WTC11 (cell line): ENCODE measurements around the gene LBHD1. TPM values are rescaled to one million over a fixed set of nuclear protein-coding genes. Genes with fewer than 3 reads are reported as not detected.

ENCODE experiments used
- GABPB1 ChIP-seq: sonication (generic); formaldehyde crosslinking; IDR thresholded peaks from 2 replicates; pipeline ENCODE4 v1.8.1; 2023; ENCODE audit warnings: mild to moderate bottlenecking, missing genetic modification reagents
- NFATC4 ChIP-seq: fragments of 250-450 bp; sonication (Bioruptor Pico); IDR thresholded peaks from 2 replicates; pipeline ENCODE4 v1.9.0; 2021; ENCODE audit warnings: mild to moderate bottlenecking
- NFYB ChIP-seq: sonication (generic); formaldehyde crosslinking; conservative IDR thresholded peaks from 2 replicates; pipeline ENCODE4 v1.8.0; 2022; ENCODE audit warnings: low read depth, missing genetic modification reagents
- NR1H2 ChIP-seq: sonication (generic); formaldehyde crosslinking; IDR thresholded peaks from 2 replicates; pipeline ENCODE4 v1.9.0; 2021; ENCODE audit warnings: mild to moderate bottlenecking, moderate library complexity, missing genetic modification reagents
- PRRX2 ChIP-seq: fragments of 250-450 bp; sonication (Bioruptor Pico); IDR thresholded peaks from 2 replicates; pipeline ENCODE4 v1.8.0; 2021; ENCODE audit warnings: mild to moderate bottlenecking
- SMAD4 ChIP-seq: sonication (generic); formaldehyde crosslinking; IDR thresholded peaks from 2 replicates; pipeline ENCODE4 v1.8.0; 2022; ENCODE audit warnings: mild to moderate bottlenecking, missing genetic modification reagents
- SOX15 ChIP-seq: fragments of 250-450 bp; sonication (Bioruptor Pico); IDR thresholded peaks from 2 replicates; pipeline ENCODE4 v1.9.0; 2021; ENCODE audit warnings: mild to moderate bottlenecking
- SP1 ChIP-seq: sonication (generic); formaldehyde crosslinking; conservative IDR thresholded peaks from 2 replicates; pipeline ENCODE4 v1.8.1; 2022; ENCODE audit warnings: missing genetic modification reagents
- TEAD1 ChIP-seq: sonication (generic); formaldehyde crosslinking; IDR thresholded peaks from 2 replicates; pipeline ENCODE4 v1.8.0; 2022; ENCODE audit warnings: mild to moderate bottlenecking, missing genetic modification reagents
- TP53 ChIP-seq: sonication (generic); formaldehyde crosslinking; IDR thresholded peaks from 2 replicates; pipeline ENCODE4 v1.8.1; 2023; ENCODE audit warnings: mild to moderate bottlenecking, missing genetic modification reagents
- ZNF121 ChIP-seq: sonication (generic); formaldehyde crosslinking; IDR thresholded peaks from 2 replicates; pipeline ENCODE4 v1.8.0; 2023; ENCODE audit warnings: missing genetic modification reagents
- ZNF138 ChIP-seq: sonication (generic); formaldehyde crosslinking; conservative IDR thresholded peaks from 2 replicates; pipeline ENCODE4 v1.8.1; 2022; ENCODE audit warnings: mild to moderate bottlenecking, moderate library complexity, missing genetic modification reagents
- total RNA-seq: library from RNA; stranded (reverse); gene quantifications from 3 replicates; pipeline ENCODE4 v1.2.3, GENCODE V29; 2021
- TF ChIP-seq, protein P1 (sequence below): sonication (generic); formaldehyde crosslinking; IDR thresholded peaks from 2 replicates; pipeline ENCODE4 v1.8.0; 2022; ENCODE audit warnings: mild to moderate bottlenecking, missing genetic modification reagents
- TF ChIP-seq, protein P2 (sequence below): fragments of 200-600 bp; IDR thresholded peaks from 2 replicates; pipeline ENCODE4 v1.8.0; 2022; ENCODE audit warnings: antibody characterized with exemption
- TF ChIP-seq, protein P3 (sequence below): fragments of 250-450 bp; sonication (Bioruptor Pico); IDR thresholded peaks from 2 replicates; pipeline ENCODE4 v1.9.0; 2021; ENCODE audit warnings: moderate library complexity, mild to moderate bottlenecking, inconsistent platforms, borderline replicate concordance
- TF ChIP-seq, protein P4 (sequence below): fragments of 250-450 bp; sonication (Bioruptor Pico); IDR thresholded peaks from 2 replicates; pipeline ENCODE4 v2.1.2; 2022; ENCODE audit warnings: mild to moderate bottlenecking, moderate library complexity
- TF ChIP-seq, protein P5 (sequence below): sonication (generic); formaldehyde crosslinking; IDR thresholded peaks from 2 replicates; pipeline ENCODE4 v1.8.1; 2023; ENCODE audit warnings: mild to moderate bottlenecking, missing genetic modification reagents, moderate library complexity
- TF ChIP-seq, protein P6 (sequence below): sonication (generic); formaldehyde crosslinking; IDR thresholded peaks from 2 replicates; pipeline ENCODE4 v1.8.1; 2023; ENCODE audit warnings: mild to moderate bottlenecking, moderate library complexity, missing genetic modification reagents
- TF ChIP-seq, protein P7 (sequence below): fragments of 250-450 bp; sonication (Bioruptor Pico); IDR thresholded peaks from 2 replicates; pipeline ENCODE4 v1.9.0; 2021; ENCODE audit warnings: mild to moderate bottlenecking, borderline replicate concordance
- TF ChIP-seq, protein P8 (sequence below): sonication (generic); formaldehyde crosslinking; IDR thresholded peaks from 2 replicates; pipeline ENCODE4 v1.8.0; 2022; ENCODE audit warnings: missing genetic modification reagents
- TF ChIP-seq, protein P9 (sequence below): sonication (generic); formaldehyde crosslinking; IDR thresholded peaks from 2 replicates; pipeline ENCODE4 v1.8.1; 2022; ENCODE audit warnings: mild to moderate bottlenecking, moderate library complexity, missing genetic modification reagents
- TF ChIP-seq, protein P10 (sequence below): sonication (generic); formaldehyde crosslinking; IDR thresholded peaks from 2 replicates; pipeline ENCODE4 v1.8.0; 2022; ENCODE audit warnings: mild to moderate bottlenecking, missing genetic modification reagents

Gene LBHD1
- total RNA-seq, 1 experiment from 2014 or later = 4.2 TPM

DNA sequence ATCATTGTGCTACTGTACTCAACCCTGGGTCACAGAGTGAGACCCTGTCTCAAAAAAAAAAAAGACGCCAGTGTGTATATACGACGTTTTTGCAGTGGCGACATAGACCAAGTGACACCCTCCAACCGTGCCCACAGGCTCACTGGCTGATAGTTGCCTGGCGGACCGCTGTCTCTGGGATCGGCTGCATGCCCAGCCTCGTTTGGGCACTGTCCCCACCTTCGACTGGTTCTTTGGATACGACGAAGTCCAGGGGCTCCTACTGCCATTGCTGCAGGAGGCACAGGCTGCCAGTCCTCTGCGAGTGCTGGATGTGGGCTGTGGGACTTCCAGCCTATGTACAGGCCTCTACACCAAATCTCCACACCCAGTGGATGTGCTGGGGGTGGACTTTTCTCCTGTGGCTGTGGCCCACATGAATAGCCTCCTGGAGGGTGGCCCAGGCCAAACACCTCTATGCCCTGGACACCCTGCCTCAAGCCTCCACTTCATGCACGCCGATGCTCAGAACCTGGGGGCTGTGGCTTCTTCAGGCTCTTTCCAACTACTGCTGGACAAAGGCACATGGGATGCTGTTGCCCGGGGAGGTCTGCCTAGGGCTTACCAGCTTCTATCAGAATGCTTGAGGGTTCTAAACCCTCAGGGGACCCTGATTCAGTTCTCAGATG, 5.7 kb downstream of the LBHD1 start (continued):
- TF ChIP-seq, protein P1, sequence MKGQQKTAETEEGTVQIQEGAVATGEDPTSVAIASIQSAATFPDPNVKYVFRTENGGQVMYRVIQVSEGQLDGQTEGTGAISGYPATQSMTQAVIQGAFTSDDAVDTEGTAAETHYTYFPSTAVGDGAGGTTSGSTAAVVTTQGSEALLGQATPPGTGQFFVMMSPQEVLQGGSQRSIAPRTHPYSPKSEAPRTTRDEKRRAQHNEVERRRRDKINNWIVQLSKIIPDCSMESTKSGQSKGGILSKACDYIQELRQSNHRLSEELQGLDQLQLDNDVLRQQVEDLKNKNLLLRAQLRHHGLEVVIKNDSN (CRISPR knock-in tag) = no peak
- peak; percentile 19 for TF ChIP-seq NFATC4 (CRISPR knock-in tag)
- no peak for TF ChIP-seq TEAD1 (CRISPR knock-in tag)
- TF ChIP-seq, protein P2, sequence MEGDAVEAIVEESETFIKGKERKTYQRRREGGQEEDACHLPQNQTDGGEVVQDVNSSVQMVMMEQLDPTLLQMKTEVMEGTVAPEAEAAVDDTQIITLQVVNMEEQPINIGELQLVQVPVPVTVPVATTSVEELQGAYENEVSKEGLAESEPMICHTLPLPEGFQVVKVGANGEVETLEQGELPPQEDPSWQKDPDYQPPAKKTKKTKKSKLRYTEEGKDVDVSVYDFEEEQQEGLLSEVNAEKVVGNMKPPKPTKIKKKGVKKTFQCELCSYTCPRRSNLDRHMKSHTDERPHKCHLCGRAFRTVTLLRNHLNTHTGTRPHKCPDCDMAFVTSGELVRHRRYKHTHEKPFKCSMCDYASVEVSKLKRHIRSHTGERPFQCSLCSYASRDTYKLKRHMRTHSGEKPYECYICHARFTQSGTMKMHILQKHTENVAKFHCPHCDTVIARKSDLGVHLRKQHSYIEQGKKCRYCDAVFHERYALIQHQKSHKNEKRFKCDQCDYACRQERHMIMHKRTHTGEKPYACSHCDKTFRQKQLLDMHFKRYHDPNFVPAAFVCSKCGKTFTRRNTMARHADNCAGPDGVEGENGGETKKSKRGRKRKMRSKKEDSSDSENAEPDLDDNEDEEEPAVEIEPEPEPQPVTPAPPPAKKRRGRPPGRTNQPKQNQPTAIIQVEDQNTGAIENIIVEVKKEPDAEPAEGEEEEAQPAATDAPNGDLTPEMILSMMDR = no peak
- peak; percentile 56 for TF ChIP-seq PRRX2 (CRISPR knock-in tag)
- no peak for TF ChIP-seq NFYB
- no peak for TF ChIP-seq SMAD4 (CRISPR knock-in tag)
- TF ChIP-seq, protein P3, sequence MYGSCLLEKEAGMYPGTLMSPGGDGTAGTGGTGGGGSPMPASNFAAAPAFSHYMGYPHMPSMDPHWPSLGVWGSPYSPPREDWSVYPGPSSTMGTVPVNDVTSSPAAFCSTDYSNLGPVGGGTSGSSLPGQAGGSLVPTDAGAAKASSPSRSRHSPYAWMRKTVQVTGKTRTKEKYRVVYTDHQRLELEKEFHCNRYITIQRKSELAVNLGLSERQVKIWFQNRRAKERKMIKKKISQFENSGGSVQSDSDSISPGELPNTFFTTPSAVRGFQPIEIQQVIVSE (CRISPR knock-in tag) = no peak
- TF ChIP-seq, protein P4, sequence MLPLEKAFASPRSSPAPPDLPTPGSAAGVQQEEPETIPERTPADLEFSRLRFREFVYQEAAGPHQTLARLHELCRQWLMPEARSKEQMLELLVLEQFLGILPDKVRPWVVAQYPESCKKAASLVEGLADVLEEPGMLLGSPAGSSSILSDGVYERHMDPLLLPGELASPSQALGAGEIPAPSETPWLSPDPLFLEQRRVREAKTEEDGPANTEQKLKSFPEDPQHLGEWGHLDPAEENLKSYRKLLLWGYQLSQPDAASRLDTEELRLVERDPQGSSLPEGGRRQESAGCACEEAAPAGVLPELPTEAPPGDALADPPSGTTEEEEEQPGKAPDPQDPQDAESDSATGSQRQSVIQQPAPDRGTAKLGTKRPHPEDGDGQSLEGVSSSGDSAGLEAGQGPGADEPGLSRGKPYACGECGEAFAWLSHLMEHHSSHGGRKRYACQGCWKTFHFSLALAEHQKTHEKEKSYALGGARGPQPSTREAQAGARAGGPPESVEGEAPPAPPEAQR (CRISPR knock-in tag) = no peak
- TF ChIP-seq, protein P5, sequence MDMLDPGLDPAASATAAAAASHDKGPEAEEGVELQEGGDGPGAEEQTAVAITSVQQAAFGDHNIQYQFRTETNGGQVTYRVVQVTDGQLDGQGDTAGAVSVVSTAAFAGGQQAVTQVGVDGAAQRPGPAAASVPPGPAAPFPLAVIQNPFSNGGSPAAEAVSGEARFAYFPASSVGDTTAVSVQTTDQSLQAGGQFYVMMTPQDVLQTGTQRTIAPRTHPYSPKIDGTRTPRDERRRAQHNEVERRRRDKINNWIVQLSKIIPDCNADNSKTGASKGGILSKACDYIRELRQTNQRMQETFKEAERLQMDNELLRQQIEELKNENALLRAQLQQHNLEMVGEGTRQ (CRISPR knock-in tag) = no peak
- TF ChIP-seq, protein P6, sequence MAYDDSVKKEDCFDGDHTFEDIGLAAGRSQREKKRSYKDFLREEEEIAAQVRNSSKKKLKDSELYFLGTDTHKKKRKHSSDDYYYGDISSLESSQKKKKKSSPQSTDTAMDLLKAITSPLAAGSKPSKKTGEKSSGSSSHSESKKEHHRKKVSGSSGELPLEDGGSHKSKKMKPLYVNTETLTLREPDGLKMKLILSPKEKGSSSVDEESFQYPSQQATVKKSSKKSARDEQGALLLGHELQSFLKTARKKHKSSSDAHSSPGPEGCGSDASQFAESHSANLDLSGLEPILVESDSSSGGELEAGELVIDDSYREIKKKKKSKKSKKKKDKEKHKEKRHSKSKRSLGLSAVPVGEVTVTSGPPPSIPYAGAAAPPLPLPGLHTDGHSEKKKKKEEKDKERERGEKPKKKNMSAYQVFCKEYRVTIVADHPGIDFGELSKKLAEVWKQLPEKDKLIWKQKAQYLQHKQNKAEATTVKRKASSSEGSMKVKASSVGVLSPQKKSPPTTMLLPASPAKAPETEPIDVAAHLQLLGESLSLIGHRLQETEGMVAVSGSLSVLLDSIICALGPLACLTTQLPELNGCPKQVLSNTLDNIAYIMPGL (CRISPR knock-in tag) = no peak
- TF ChIP-seq, protein P7, sequence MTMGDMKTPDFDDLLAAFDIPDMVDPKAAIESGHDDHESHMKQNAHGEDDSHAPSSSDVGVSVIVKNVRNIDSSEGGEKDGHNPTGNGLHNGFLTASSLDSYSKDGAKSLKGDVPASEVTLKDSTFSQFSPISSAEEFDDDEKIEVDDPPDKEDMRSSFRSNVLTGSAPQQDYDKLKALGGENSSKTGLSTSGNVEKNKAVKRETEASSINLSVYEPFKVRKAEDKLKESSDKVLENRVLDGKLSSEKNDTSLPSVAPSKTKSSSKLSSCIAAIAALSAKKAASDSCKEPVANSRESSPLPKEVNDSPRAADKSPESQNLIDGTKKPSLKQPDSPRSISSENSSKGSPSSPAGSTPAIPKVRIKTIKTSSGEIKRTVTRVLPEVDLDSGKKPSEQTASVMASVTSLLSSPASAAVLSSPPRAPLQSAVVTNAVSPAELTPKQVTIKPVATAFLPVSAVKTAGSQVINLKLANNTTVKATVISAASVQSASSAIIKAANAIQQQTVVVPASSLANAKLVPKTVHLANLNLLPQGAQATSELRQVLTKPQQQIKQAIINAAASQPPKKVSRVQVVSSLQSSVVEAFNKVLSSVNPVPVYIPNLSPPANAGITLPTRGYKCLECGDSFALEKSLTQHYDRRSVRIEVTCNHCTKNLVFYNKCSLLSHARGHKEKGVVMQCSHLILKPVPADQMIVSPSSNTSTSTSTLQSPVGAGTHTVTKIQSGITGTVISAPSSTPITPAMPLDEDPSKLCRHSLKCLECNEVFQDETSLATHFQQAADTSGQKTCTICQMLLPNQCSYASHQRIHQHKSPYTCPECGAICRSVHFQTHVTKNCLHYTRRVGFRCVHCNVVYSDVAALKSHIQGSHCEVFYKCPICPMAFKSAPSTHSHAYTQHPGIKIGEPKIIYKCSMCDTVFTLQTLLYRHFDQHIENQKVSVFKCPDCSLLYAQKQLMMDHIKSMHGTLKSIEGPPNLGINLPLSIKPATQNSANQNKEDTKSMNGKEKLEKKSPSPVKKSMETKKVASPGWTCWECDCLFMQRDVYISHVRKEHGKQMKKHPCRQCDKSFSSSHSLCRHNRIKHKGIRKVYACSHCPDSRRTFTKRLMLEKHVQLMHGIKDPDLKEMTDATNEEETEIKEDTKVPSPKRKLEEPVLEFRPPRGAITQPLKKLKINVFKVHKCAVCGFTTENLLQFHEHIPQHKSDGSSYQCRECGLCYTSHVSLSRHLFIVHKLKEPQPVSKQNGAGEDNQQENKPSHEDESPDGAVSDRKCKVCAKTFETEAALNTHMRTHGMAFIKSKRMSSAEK (CRISPR knock-in tag) = 0 out of 2 replicates have a peak, but pooled peaks have one; percentile 55
- TF ChIP-seq ZNF138 = no peak
- TF ChIP-seq GABPB1 (CRISPR knock-in tag) = no peak
- TF ChIP-seq NR1H2 (CRISPR knock-in tag) = no peak
- no peak for TF ChIP-seq SP1 (CRISPR knock-in tag)
- no peak for TF ChIP-seq TP53
- TF ChIP-seq, protein P8, sequence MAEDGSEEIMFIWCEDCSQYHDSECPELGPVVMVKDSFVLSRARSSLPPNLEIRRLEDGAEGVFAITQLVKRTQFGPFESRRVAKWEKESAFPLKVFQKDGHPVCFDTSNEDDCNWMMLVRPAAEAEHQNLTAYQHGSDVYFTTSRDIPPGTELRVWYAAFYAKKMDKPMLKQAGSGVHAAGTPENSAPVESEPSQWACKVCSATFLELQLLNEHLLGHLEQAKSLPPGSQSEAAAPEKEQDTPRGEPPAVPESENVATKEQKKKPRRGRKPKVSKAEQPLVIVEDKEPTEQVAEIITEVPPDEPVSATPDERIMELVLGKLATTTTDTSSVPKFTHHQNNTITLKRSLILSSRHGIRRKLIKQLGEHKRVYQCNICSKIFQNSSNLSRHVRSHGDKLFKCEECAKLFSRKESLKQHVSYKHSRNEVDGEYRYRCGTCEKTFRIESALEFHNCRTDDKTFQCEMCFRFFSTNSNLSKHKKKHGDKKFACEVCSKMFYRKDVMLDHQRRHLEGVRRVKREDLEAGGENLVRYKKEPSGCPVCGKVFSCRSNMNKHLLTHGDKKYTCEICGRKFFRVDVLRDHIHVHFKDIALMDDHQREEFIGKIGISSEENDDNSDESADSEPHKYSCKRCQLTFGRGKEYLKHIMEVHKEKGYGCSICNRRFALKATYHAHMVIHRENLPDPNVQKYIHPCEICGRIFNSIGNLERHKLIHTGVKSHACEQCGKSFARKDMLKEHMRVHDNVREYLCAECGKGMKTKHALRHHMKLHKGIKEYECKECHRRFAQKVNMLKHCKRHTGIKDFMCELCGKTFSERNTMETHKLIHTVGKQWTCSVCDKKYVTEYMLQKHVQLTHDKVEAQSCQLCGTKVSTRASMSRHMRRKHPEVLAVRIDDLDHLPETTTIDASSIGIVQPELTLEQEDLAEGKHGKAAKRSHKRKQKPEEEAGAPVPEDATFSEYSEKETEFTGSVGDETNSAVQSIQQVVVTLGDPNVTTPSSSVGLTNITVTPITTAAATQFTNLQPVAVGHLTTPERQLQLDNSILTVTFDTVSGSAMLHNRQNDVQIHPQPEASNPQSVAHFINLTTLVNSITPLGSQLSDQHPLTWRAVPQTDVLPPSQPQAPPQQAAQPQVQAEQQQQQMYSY (CRISPR knock-in tag) = no peak
- no peak for TF ChIP-seq ZNF121 (CRISPR knock-in tag)
- TF ChIP-seq, protein P9, sequence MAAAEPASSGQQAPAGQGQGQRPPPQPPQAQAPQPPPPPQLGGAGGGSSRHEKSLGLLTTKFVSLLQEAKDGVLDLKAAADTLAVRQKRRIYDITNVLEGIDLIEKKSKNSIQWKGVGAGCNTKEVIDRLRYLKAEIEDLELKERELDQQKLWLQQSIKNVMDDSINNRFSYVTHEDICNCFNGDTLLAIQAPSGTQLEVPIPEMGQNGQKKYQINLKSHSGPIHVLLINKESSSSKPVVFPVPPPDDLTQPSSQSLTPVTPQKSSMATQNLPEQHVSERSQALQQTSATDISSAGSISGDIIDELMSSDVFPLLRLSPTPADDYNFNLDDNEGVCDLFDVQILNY (CRISPR knock-in tag) = no peak
- TF ChIP-seq, protein P10, sequence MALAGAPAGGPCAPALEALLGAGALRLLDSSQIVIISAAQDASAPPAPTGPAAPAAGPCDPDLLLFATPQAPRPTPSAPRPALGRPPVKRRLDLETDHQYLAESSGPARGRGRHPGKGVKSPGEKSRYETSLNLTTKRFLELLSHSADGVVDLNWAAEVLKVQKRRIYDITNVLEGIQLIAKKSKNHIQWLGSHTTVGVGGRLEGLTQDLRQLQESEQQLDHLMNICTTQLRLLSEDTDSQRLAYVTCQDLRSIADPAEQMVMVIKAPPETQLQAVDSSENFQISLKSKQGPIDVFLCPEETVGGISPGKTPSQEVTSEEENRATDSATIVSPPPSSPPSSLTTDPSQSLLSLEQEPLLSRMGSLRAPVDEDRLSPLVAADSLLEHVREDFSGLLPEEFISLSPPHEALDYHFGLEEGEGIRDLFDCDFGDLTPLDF (CRISPR knock-in tag) = no peak
- TF ChIP-seq SOX15 (CRISPR knock-in tag) = no peak
